NCI-H2029 treated with DMSO at 0.1 percent for 48 hours (cell line): Measurements from ENCODE around the gene CDH12.
"Not testable (repeated sequence)": the region's sequence is repeated elsewhere in the genome, so short reads cannot be mapped to it uniquely, and the experiment has no call there.

Experiments
- DNase-seq: peaks from one replicate; lab custom pipeline; 2025; lab: John Stamatoyannopoulos, UW

Gene CDH12

GRCh38 chr5:22560147-22560546 lies 293.0 kb downstream of the CDH12 start:
- DNase-seq, result no peak

- no peak for DNase-seq
Observed at GRCh38 chr5:22557251-22557650, 295.9 kb downstream of the CDH12 start.

GRCh38 chr5:22554475-22554874 lies 298.7 kb downstream of the CDH12 start:
- no peak for DNase-seq

GRCh38 chr5:22549876-22550671 lies 303.1 kb downstream of the CDH12 start:
- no peak for DNase-seq

- no peak for DNase-seq
Observed at GRCh38 chr5:22542340-22542739, 310.8 kb downstream of the CDH12 start.

GRCh38 chr5:22541037-22541436 lies 312.1 kb downstream of the CDH12 start:
- DNase-seq, result no peak

- DNase-seq, result no peak
Observed at GRCh38 chr5:22539762-22540161, 313.4 kb downstream of the CDH12 start.

- DNase-seq, result no peak
Observed at GRCh38 chr5:22531986-22532385, 321.2 kb downstream of the CDH12 start.

- no peak for DNase-seq
Observed at GRCh38 chr5:22521521-22521920, 331.6 kb downstream of the CDH12 start.

- not testable (repeated sequence) for DNase-seq
Observed at GRCh38 chr5:22516497-22516896, 336.6 kb downstream of the CDH12 start.

- no peak for DNase-seq
Observed at GRCh38 chr5:22514231-22514630, 338.9 kb downstream of the CDH12 start.

GRCh38 chr5:22505891-22506290 lies 347.3 kb downstream of the CDH12 start:
- no peak for DNase-seq

GRCh38 chr5:22504411-22504810 lies 348.7 kb downstream of the CDH12 start:
- no peak for DNase-seq

- no peak for DNase-seq
Observed at GRCh38 chr5:22500556-22500955, 352.6 kb downstream of the CDH12 start.

GRCh38 chr5:22496666-22497065 lies 356.5 kb downstream of the CDH12 start:
- DNase-seq, result no peak

GRCh38 chr5:22495016-22495720 lies 358.0 kb downstream of the CDH12 start:
- no peak for DNase-seq

- no peak for DNase-seq
Observed at GRCh38 chr5:22488427-22488826, 364.7 kb downstream of the CDH12 start.

GRCh38 chr5:22480305-22480704 lies 372.8 kb downstream of the CDH12 start:
- DNase-seq, result no peak

GRCh38 chr5:22473886-22474285 lies 379.3 kb downstream of the CDH12 start:
- DNase-seq, result no peak

- no peak for DNase-seq
Observed at GRCh38 chr5:22471154-22471553, 382.0 kb downstream of the CDH12 start.

GRCh38 chr5:22470408-22470807 lies 382.7 kb downstream of the CDH12 start:
- DNase-seq, result no peak

- no peak for DNase-seq
Observed at GRCh38 chr5:22465616-22466015, 387.5 kb downstream of the CDH12 start.

- no peak for DNase-seq
Observed at GRCh38 chr5:22465177-22465576, 388.0 kb downstream of the CDH12 start.

GRCh38 chr5:22460189-22460588 lies 393.0 kb downstream of the CDH12 start:
- DNase-seq, result no peak
